IMR-90 (cell line): ENCODE results near the gene ACER1.

ENCODE experiments used
- CTCF ChIP-seq: conservative IDR thresholded peaks from 2 replicates; pipeline ENCODE4 v1.5.1; 2012; ENCODE audit warnings: mild to moderate bottlenecking, low read depth, low read length, improper control_type of control experiment
- MAFK ChIP-seq: IDR thresholded peaks from 2 replicates; pipeline ENCODE4 v1.6.1; 2012; ENCODE audit warnings: low read depth, low read length, improper control_type of control experiment
- MXI1 ChIP-seq: IDR thresholded peaks from 2 replicates; pipeline ENCODE4 v1.6.1; 2012; ENCODE audit warnings: low read depth, mild to moderate bottlenecking, low read length, moderate library complexity, borderline replicate concordance
- POLR2A ChIP-seq: IDR thresholded peaks from 2 replicates; pipeline ENCODE4 v1.6.1; 2012; ENCODE audit warnings: mild to moderate bottlenecking, low read depth, low read length
- RAD21 ChIP-seq: IDR thresholded peaks from 2 replicates; pipeline ENCODE4 v1.6.1; 2012; ENCODE audit warnings: low read length, improper control_type of control experiment
- RCOR1 ChIP-seq: IDR thresholded peaks from 2 replicates; pipeline ENCODE4 v1.6.1; 2012; ENCODE audit warnings: mild to moderate bottlenecking, low read length, improper control_type of control experiment; ENCODE audit not compliant: insufficient replicate concordance
- RFX5 ChIP-seq: IDR thresholded peaks from 2 replicates; pipeline ENCODE4 v1.8.0; 2012; ENCODE audit warnings: low read depth, mild to moderate bottlenecking, low read length, moderate library complexity
- SMC3 ChIP-seq: fragments of 150-350 bp; IDR thresholded peaks from 2 replicates; pipeline ENCODE4 v1.6.1; 2016; ENCODE audit warnings: low read depth, mild to moderate bottlenecking, antibody characterized with exemption, low read length, moderate library complexity

GRCh38 chr19:6378486-6378885 lies 45.1 kb upstream of the ACER1 start:
- TF ChIP-seq CTCF = no peak
- TF ChIP-seq RAD21 = no peak
- no peak for TF ChIP-seq RCOR1
- TF ChIP-seq RFX5 = no peak
- no peak for TF ChIP-seq MAFK
- TF ChIP-seq SMC3 = no peak
- TF ChIP-seq POLR2A = no peak
- TF ChIP-seq MXI1 = no peak
